Activated naive CD4-positive, alpha-beta T cell treated with anti-CD3 and anti-CD28 coated beads, Interleukin-2, amount 50 U/mL, for 72 hours (primary cell): Measurements from ENCODE around the gene OR2W3. TPM values are rescaled to one million over a fixed set of nuclear protein-coding genes. Genes with fewer than 3 reads are reported as not detected.

Experiments used
- ATAC-seq, 2 donors: fragments of 150-1000 bp; cut with Tn5 transposase; 2 replicates each; pipeline ENCODE4 v1.10.0; 2021; ENCODE audit warnings: mild to moderate bottlenecking in 2 of 2, moderate library complexity in 2 of 2
- DNase-seq, 2 donors: peaks; one replicate each; pipeline ENCODE4 v3.0.0; 2021 to 2022; ENCODE audit warnings: low spot score in 2 of 2
- H3K27ac Mint-ChIP-seq, 2 donors: one replicate each; pipeline ENCODE4 v1.8.0; 2022; ENCODE audit warnings: mild to moderate bottlenecking in 2 of 2, mixed read lengths in 2 of 2
- H3K36me3 Mint-ChIP-seq, 2 donors: one replicate each; pipeline ENCODE4 v1.8.0; 2022; ENCODE audit warnings: mixed read lengths in 2 of 2
- H3K9me3 Mint-ChIP-seq, 2 donors: one replicate each; pipeline ENCODE4 v1.8.0; 2022; ENCODE audit warnings: mixed read lengths in 2 of 2
- total RNA-seq, 2 donors: library from RNA; stranded (reverse); gene quantifications; one replicate each; pipeline ENCODE4 v1.2.3, GENCODE V29; 2022

Gene OR2W3
- not detected for total RNA-seq

DNA sequence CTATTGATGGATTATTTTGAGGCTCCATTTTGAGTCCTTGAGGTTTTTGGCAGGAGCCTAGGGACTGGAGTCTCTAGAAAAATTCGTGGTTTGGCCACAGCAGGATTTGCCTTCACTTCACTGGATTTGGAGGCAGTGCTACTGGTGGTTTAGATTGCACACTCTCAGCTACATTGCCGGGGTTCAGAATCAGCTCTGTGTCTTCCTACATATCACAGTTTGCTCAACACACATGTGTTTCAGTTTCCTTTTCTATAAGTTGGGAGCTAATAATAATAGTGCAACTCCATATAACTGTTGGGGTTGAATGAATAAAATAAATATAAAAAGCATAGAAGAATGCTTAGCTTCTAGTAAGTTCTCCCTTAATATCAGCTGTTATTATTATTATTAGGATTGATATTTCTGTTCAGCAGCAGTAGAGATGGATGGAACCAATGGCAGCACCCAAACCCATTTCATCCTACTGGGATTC lies at the start of gene OR2W3:
TSS of gene OR2W3 (plus strand) at position 425 of the 475 bp plus-strand sequence. CDS start at position 425, 0 bp downstream.
- peaks cover 0 to 24% of the 10 kb centered on the region in 2 donors for H3K36me3 Mint-ChIP-seq
- DNase-seq (no peak), ATAC-seq (no peak)
- peaks cover 0 to 13% of the 10 kb centered on the region in 2 donors for H3K9me3 Mint-ChIP-seq
- no peak within 1 kb of the TSS for H3K27ac Mint-ChIP-seq

GRCh38 chr1:247845693-247846017 lies 49.7 kb upstream of the OR2W3 start:
- no peak for DNase-seq
- Mint-ChIP-seq H3K9me3 (no peaks in the 10 kb centered on the region), H3K27ac (no peak overlapping the region), H3K36me3 (no peaks in the 10 kb centered on the region)
- ATAC-seq: no peak

DNA sequence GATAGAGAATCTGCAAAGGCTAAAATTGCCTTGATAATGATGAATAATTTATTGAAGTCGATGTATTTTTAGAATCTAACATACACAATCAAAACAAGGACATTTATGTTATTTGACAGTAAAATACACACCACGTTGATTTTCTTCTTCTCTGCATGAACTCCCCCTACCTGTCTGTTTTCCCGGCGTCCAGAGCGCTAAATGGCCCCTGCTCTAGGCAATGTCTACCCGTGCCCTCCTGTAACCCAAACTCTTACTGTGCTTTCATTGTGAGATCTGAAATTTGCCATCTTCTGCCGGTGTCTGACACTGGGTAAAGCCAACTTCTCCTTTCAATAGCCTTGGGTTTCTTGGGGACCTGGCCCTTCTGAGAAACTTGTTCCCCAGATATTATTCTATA lies 47.0 kb upstream of the OR2W3 start:
- ATAC-seq (no peak), DNase-seq (no peak)
- no peak overlapping the region for H3K27ac Mint-ChIP-seq
- no peaks in the 10 kb centered on the region for H3K36me3 Mint-ChIP-seq
- no peaks in the 10 kb centered on the region for H3K9me3 Mint-ChIP-seq

- H3K36me3 Mint-ChIP-seq: no peaks in the 10 kb centered on the region
- ATAC-seq: no peak
- no peak overlapping the region for H3K27ac Mint-ChIP-seq
- no peak for DNase-seq
- H3K9me3 Mint-ChIP-seq: no peaks in the 10 kb centered on the region
Observed at GRCh38 chr1:247849616-247850015, 45.8 kb upstream of the OR2W3 start.

- ATAC-seq (no peak), DNase-seq (no peak)
- Mint-ChIP-seq H3K36me3 (peaks cover 0 to 10% of the 10 kb centered on the region in 2 donors), H3K9me3 (no peaks in the 10 kb centered on the region), H3K27ac (no peak overlapping the region)
Observed at GRCh38 chr1:247854899-247855545, 40.4 kb upstream of the OR2W3 start.

DNA sequence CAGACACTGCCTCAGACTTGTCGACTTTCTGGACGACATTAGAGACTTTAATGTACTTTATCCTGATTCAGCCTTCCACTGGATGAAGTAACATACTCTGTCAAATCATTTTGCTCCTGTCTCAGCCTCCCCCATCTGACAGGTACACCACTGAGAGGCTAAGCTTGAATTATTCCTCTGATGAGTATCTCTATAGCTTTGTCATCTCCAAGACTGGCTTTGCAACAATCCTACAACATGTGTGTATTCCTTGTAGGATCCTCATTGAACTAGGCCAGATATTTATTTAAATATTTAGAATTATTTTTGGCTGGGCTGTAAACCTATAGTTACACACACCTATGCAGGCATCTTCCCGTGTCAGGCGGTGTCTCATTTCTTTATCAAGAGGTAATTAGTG lies 39.5 kb upstream of the OR2W3 start:
- ATAC-seq (no peak), DNase-seq (no peak)
- H3K9me3 Mint-ChIP-seq: no peaks in the 10 kb centered on the region
- peaks cover 0 to 10% of the 10 kb centered on the region in 2 donors for H3K36me3 Mint-ChIP-seq
- H3K27ac Mint-ChIP-seq: no peak overlapping the region

DNA sequence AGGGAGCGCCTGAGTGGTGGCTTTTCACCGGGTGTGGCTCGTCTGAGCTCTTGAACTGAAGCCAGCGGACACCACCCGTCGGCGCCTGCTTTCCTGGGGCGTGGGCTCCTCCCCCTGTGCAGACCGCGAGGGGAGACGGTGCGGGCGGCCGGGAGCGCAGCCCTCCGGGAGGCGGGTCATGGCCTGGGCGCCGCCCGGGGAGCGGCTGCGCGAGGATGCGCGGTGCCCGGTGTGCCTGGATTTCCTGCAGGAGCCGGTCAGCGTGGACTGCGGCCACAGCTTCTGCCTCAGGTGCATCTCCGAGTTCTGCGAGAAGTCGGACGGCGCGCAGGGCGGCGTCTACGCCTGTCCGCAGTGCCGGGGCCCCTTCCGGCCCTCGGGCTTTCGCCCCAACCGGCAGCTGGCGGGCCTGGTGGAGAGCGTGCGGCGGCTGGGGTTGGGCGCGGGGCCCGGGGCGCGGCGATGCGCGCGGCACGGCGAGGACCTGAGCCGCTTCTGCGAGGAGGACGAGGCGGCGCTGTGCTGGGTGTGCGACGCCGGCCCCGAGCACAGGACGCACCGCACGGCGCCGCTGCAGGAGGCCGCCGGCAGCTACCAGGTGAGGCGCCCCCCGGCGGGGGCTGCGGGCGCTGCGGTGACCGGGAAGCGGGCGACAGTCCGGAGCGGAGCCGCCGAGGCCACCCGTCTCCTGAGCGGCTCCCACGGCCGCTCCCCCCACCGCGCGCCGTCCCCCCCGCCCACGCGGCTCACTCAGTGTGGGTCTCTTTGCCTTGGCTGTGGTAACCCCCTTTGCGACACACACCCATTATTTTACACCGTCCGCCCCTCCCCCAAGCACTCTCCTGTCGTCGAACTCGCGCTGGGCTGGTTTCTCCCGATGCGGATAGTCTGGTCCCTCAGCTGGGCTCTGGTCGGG lies 38.1 kb upstream of the OR2W3 start, which contains the start of gene TRIM58:
TSS of gene TRIM58 (plus strand) at position 119 of the 916 bp plus-strand sequence. CDS start at position 179, 60 bp downstream.
- no peak within 1 kb of the TSS for H3K27ac Mint-ChIP-seq
- DNase-seq (peak in 1 of 2 donors; percentile 56), ATAC-seq (peak; percentile 56 to 90)
- H3K36me3 Mint-ChIP-seq: peaks cover 0 to 10% of the 10 kb centered on the region in 2 donors
- no peaks in the 10 kb centered on the region for H3K9me3 Mint-ChIP-seq

DNA sequence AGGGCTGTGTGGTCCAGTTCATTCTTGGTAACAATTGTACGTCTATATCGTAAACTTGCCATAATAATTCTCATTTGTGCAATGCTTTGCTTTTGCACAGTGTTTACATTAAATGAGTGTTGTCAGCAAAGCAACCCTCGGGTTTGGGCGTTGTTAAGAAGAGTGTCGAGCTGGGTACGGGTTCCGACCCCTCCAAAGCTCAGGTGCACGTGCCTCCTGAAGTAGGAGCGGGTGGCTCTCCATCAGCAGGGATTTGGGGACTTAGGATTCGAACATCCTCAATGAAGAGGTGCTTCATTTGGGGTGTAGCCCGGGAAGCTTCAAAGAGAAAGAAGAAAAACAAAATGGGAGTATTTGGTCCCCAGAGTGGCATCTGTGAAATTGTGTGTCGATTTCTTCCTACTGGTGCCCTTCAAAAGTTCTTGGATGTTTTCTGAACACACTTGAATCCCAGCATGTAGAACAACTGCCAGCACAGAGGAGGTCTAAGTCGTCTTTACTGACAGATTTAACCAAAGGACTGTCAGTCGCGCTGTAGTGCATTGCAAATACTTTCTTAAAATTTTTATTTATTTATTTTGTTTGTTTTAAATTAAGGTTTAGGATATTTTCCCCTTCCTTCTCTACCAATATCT lies 37.3 kb upstream of the OR2W3 start:
- ATAC-seq: no peak
- no peaks in the 10 kb centered on the region for H3K9me3 Mint-ChIP-seq
- no peak for DNase-seq
- no peak overlapping the region for H3K27ac Mint-ChIP-seq
- peaks cover 0 to 10% of the 10 kb centered on the region in 2 donors for H3K36me3 Mint-ChIP-seq

DNA sequence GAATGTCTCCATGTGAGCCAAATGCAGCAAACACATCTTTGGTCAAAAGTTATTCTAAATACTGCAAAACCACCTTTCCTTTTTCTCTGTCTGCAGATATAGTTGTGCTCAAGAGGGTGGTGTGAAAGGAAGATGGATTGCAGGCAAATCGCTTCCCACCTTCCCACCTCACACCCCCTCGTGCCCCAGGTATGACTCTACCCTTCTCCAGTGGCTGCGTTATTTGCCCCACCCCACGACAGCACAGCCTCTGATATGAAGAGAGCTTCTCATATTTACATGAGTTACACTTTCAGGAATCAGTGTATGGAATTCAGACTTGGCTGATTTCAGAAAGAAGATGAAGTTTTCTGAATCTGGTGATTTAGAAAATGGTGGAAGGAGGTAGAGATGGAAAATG lies 32.6 kb upstream of the OR2W3 start:
- DNase-seq (no peak), ATAC-seq (no peak)
- H3K27ac Mint-ChIP-seq: no peak overlapping the region

GRCh38 chr1:247864644-247865043 lies 30.7 kb upstream of the OR2W3 start:
- ATAC-seq: no peak
- Mint-ChIP-seq H3K27ac (no peak overlapping the region), H3K9me3 (peaks cover 4% of the 10 kb centered on the region in 2 donors), H3K36me3 (no peaks in the 10 kb centered on the region)
- DNase-seq: no peak

More for the DNA sequence above, 32.6 kb upstream of the OR2W3 start:
- Mint-ChIP-seq H3K9me3 (no peaks in the 10 kb centered on the region), H3K36me3 (peaks cover 0 to 4% of the 10 kb centered on the region in 2 donors)

DNA sequence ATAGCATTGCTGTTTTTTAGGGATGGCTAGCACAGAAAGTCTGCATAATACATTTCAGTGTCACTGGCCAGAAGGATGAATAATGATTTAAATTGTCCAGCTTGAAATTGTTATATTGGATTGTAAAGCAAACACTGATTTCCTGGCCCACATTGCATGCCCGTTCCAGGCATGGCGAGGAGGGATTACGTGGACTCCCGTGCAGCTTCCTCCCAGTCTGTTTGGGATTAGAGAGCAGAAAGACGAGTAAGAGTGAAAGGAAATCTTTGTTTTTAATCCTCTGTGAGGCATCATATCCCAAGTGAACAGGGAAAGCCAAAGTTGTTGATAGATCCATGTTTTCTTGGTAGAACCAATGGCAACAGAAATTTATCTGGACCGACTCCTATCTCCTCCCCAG lies 30.0 kb upstream of the OR2W3 start:
- no peak for DNase-seq
- no peaks in the 10 kb centered on the region for H3K36me3 Mint-ChIP-seq

GRCh38 chr1:247883346-247883745 lies 12.0 kb upstream of the OR2W3 start:
- Mint-ChIP-seq H3K27ac (no peak overlapping the region), H3K36me3 (no peaks in the 10 kb centered on the region)
- no peak for ATAC-seq

More for the DNA sequence above, 30.0 kb upstream of the OR2W3 start:
- ATAC-seq: no peak
- Mint-ChIP-seq H3K9me3 (peaks cover 7 to 8% of the 10 kb centered on the region in 2 donors), H3K27ac (no peak overlapping the region)

GRCh38 chr1:247884797-247885413 lies 10.5 kb upstream of the OR2W3 start:
- ATAC-seq (no peak), DNase-seq (no peak)
- Mint-ChIP-seq H3K27ac (no peak overlapping the region), H3K9me3 (no peaks in the 10 kb centered on the region), H3K36me3 (no peaks in the 10 kb centered on the region)

More at GRCh38 chr1:247883346-247883745, 12.0 kb upstream of the OR2W3 start:
- DNase-seq: no peak
- no peaks in the 10 kb centered on the region for H3K9me3 Mint-ChIP-seq

DNA sequence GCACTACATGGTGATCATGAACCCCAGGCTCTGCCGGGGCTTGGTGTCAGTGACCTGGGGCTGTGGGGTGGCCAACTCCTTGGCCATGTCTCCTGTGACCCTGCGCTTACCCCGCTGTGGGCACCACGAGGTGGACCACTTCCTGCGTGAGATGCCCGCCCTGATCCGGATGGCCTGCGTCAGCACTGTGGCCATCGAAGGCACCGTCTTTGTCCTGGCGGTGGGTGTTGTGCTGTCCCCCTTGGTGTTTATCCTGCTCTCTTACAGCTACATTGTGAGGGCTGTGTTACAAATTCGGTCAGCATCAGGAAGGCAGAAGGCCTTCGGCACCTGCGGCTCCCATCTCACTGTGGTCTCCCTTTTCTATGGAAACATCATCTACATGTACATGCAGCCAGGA lies 589 bp downstream of the OR2W3 start:
- ATAC-seq: no peak
- H3K36me3 Mint-ChIP-seq: peaks cover 0 to 24% of the 10 kb centered on the region in 2 donors

DNA sequence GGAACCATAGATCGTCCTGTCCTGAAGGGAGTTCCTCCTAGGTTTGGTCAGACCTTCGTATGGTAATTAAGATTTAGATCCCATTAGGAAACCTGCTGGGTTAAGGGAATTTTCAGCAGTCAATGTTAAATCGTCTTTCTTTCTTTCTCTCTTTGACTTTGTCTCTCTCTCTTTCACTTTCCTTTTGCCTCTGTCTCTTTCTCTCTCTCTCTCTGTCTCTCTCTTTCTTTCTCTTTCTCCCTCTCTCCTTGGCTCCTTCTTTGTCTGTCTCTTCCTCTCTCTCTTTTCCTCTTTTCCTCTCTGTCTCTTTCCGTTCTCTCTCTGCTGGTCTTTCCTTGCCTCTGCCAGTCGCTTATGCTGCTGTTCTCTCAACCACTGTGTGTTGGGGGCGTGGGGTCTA lies 8.7 kb downstream of the OR2W3 start:
- peaks cover 10 to 14% of the 10 kb centered on the region in 2 donors for H3K9me3 Mint-ChIP-seq

More for the DNA sequence above, 589 bp downstream of the OR2W3 start:
- H3K27ac Mint-ChIP-seq: no peak overlapping the region
- DNase-seq: no peak
- peaks cover 0 to 13% of the 10 kb centered on the region in 2 donors for H3K9me3 Mint-ChIP-seq

DNA sequence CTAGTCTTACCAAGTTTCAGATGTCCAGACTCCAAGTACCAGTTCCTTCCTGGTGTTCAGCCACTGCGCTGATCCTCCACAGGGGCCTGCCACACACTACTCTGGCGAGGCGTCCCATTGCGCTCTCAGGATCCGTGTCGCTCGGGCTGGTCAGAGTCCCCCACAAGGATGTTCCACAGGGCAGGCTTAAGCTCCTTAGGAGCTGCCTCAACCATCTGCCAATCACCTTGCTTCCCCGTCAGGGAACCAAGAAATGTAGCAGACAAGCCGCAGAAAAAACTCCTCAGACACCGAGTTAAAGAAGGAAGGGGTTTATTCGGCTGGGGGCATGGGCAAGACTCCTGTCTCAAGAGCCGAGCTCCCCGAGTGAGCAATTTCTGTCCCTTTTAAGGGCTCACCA lies 9.8 kb downstream of the OR2W3 start:
- H3K27ac Mint-ChIP-seq: no peak overlapping the region
- DNase-seq (no peak), ATAC-seq (no peak)
- peaks cover 10 to 14% of the 10 kb centered on the region in 2 donors for H3K9me3 Mint-ChIP-seq
- H3K36me3 Mint-ChIP-seq: peaks cover 22 to 29% of the 10 kb centered on the region in 2 donors

More for the DNA sequence above, 8.7 kb downstream of the OR2W3 start:
- ATAC-seq (no peak), DNase-seq (no peak)
- Mint-ChIP-seq H3K27ac (peak overlapping the region in 1 of 2 donors; percentile 37), H3K36me3 (peaks cover 21 to 29% of the 10 kb centered on the region in 2 donors)
